Activated CD4-positive, alpha-beta T cell treated with anti-CD3 and anti-CD28 coated beads, Interleukin-2, amount 50 U/mL, for 24 hours (primary cell): ENCODE results near the gene DYNLT5.
"Not testable (repeated sequence)": the region's sequence is repeated elsewhere in the genome, so short reads cannot be mapped to it uniquely, and the experiment has no call there.

ENCODE experiments used
- DNase-seq, 2 donors: peaks; one replicate each; pipeline ENCODE4 v3.0.0-alpha.2; 2020; ENCODE audit warnings: low read depth in 1 of 2, low spot score in 1 of 2

Gene DYNLT5, protein sequence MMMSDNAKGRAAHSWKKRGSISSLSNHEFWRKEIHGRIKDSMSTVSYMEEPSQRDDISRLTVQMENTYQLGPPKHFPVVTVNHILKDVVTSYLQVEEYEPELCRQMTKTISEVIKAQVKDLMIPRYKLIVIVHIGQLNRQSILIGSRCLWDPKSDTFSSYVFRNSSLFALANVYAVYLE

GRCh38 chr1:66752000-66752592, at the start of gene DYNLT5:
DYNLT5 (plus strand) TSS chr1:66752459; CDS start chr1:66754659, 2,200 bp downstream.
- no peak for DNase-seq

GRCh38 chr1:66704177-66704875, 47.9 kb upstream of the DYNLT5 start:
- no peak for DNase-seq

DNA sequence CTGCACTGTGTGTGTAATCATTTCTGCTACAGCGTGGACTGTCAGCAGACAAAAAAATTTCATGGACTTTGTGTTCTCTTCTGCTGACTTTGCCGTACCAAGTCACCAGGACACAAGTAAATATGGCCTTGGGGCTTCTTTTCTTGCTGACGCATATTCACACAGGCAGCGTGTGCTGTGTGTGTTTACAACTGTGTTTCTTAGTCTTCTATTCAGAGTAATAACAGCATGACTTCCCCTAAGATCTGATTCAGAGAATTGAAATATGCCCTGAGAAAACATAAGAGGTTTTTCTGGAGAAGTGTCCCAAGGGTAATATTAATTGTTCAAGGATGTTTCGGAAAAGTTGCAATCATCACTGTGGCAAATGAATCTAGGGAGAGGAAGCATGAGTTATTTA, 47.1 kb upstream of the DYNLT5 start:
- DNase-seq, result no peak

DNA sequence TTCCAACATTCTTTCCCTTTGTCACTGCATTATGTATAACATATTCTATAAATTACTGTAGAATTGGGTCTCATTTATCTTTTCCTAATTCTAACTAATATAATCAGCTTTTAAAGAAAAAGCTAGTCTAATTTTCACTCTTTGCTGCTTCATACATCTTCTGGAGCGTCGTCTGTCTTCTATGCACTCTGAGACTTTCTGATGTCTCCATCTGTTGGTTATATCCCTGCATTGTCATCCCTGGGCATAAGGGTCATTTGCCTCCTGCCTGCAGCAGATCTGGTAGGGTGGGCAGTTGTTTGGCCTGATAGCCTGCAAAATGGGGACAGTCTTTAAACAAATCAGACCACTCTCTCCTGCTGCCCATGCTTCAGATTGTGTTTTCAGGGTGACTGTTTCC, 40.8 kb upstream of the DYNLT5 start:
- no peak for DNase-seq

GRCh38 chr1:66712839-66713238, 39.4 kb upstream of the DYNLT5 start:
- DNase-seq, result no peak

GRCh38 chr1:66723985-66724384, 28.3 kb upstream of the DYNLT5 start:
- DNase-seq, result no peak

GRCh38 chr1:66725885-66726665, 26.2 kb upstream of the DYNLT5 start:
- peak; percentile 2 to 59 for DNase-seq

GRCh38 chr1:66728021-66728420, 24.2 kb upstream of the DYNLT5 start:
- no peak for DNase-seq

GRCh38 chr1:66728716-66729115, 23.5 kb upstream of the DYNLT5 start:
- DNase-seq, result not testable (repeated sequence)

DNA sequence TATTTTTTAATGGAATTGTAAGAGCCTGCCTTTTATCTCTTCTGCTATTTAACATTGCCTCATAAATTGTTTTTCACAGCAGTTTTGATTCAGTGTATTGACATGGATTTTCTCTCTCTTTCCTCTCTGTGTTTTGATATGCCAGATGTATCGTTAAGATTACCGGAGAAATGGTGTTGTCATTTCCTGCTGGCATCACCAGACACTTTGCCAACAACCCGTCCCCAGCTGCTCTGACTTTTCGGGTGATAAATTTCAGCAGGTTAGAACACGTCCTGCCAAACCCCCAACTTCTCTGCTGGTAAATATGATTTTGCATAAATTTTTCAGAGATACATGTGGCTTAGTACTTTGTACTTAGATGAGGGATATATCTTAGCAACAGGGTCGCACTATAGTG, 23.1 kb upstream of the DYNLT5 start:
- no peak for DNase-seq

- no peak for DNase-seq
Observed at GRCh38 chr1:66729523-66729922, 22.7 kb upstream of the DYNLT5 start.

GRCh38 chr1:66730462-66730861, 21.8 kb upstream of the DYNLT5 start:
- DNase-seq, result no peak

GRCh38 chr1:66731170-66731865, 20.9 kb upstream of the DYNLT5 start:
- DNase-seq, result no peak

GRCh38 chr1:66732407-66733166, 19.7 kb upstream of the DYNLT5 start:
- no peak for DNase-seq

DNA sequence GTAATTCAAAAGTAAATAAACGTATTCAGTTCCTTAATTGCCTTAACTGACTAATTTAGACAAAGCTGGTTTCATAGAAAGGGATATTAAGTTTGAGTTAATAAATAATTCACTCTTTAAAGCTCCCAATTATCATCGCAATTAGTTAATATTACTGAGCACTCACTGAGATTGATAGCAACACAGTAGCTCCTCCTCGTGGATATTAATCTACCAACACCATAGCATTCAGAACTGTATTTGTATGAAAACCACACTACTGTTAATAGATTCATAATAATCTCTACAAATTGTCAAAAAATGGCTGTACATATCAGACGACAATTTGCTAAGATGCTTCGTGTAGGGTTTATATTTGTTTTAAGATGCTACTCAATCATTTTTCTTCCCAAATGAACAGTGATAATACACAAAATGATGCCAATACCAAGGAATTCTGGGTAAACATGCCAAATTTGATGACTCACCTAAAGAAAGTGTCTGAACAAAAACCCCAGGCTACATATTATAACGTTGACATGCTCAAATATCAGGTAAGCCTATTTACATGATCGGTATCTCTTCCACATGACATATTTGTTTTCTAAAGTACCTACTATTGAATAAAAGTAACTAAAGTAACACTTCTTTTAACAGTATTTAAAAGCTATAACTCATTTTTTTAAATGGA, 18.8 kb upstream of the DYNLT5 start:
- DNase-seq, result no peak

DNA sequence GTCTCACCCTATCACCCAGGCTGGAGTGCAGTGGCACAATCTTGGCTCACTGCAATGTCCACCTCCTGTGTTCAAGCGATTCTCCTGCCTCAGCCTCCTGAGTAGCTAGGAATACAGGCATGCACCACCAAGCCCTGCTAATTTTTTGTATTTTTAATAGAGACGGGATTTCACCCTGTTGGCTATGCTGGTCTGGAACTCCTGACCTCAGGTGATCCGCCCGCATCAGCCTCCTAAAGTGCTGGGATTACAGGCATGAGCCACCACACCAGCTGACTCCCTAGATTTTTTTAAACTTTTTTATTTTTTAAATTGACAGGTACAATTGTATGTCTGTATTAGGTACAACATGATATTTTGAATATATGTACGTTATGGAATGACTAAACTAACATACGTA, 17.7 kb upstream of the DYNLT5 start:
- not testable (repeated sequence) for DNase-seq

DNA sequence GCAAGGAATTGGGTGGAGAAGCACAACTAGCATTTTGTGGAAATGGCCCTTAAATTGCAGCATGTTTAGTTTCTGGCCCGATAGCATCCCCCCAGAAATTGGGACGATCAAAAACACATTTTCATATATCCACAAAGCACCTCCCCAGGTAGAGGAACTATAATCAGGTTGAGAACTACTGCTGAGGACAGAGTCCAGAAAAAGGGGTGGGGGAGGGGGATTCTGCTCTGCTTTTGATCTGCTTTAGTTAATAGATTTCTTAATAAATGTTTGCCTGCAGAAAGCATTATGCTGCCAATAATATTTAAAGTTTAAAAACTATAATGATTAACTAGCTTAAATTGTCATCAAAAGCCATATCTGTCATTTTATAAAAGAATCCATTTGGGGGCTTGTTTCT, 14.4 kb upstream of the DYNLT5 start:
- DNase-seq, result no peak

DNA sequence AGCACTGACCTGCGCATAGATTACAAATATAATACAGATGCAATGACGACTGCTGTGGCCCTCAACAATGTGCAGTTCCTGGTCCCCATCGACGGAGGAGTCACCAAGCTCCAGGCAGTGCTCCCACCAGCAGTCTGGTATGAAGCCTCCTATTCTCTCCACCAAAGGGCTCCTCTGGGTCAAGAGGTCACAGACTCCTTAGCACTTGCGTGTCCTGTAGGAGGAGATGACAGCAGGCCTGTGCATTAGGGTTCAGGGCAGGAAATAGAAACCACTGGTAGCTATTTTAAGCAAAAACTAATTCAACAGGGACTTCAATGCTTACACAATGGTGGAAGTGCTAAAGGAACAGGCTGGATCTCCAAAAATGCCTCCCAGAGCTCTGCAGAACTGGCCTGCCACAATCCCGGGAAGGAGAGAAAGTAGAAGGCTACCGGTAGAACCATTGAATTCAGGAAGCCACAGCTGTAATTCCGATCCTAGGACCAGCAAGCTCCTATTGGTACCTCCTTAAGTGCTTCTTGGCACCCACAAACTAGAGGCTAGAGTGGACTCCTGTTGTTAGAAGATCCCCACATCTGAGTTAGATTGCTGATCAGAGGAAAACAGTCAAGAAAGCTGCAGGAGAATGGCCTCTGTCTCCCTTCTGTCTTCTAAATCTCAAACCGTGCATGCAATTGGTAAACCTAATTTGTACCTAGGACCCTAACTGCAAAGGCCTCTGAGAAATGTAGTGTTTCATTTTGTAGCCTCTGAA, 12.7 kb upstream of the DYNLT5 start:
- DNase-seq, result no peak

GRCh38 chr1:66745451-66745850, 6.8 kb upstream of the DYNLT5 start:
- no peak for DNase-seq
